H54 (cell line): ENCODE measurements around the gene ARMC5.
"Not testable (repeated sequence)": the region's sequence is repeated elsewhere in the genome, so short reads cannot be mapped to it uniquely, and the experiment has no call there.

Experiments
- DNase-seq: peaks from one replicate; pipeline ENCODE4 v3.0.0; 2011; ENCODE audit warnings: low spot score, mixed read lengths; ENCODE audit not compliant: insufficient read length
- FAIRE-seq: peaks from 3 replicates; lab custom pipeline; 2011; peaks lifted over from hg19 to GRCh38; lab: Jason Lieb, UNC
- POLR2A ChIP-seq: IDR thresholded peaks from 2 replicates; pipeline ENCODE4 v1.6.1; 2011; ENCODE audit warnings: low read depth, mild to moderate bottlenecking, low read length

Gene ARMC5

DNA sequence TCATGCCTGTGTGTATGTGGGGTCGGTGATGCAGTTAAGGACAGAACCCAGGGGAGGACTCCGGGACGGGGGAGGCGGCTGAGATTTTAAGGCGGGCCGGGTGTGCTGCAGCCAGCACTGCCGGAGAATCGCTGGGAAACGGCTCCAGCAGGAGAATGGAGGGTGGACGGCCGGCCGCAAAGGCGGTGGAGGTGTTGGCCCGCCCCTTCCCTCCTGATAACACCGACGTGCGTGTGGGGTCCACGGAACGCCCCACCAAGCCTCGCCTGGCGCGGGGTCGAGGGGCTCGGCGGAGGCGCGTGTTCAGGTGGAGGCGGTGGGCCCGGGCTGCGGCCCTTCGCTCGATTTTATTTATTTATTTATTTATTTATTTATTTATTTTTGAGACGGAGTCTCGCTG is 17.3 kb upstream of the ARMC5 start:
- no peak for TF ChIP-seq POLR2A
- no peak for DNase-seq
- FAIRE-seq = no peak

- not testable (repeated sequence) for FAIRE-seq, DNase-seq
Observed at GRCh38 chr16:31445931-31446330, 13.4 kb upstream of the ARMC5 start.

- FAIRE-seq (no peak), DNase-seq (no peak)
- TF ChIP-seq POLR2A = no peak
Observed at GRCh38 chr16:31451201-31451600, 8.1 kb upstream of the ARMC5 start.

DNA sequence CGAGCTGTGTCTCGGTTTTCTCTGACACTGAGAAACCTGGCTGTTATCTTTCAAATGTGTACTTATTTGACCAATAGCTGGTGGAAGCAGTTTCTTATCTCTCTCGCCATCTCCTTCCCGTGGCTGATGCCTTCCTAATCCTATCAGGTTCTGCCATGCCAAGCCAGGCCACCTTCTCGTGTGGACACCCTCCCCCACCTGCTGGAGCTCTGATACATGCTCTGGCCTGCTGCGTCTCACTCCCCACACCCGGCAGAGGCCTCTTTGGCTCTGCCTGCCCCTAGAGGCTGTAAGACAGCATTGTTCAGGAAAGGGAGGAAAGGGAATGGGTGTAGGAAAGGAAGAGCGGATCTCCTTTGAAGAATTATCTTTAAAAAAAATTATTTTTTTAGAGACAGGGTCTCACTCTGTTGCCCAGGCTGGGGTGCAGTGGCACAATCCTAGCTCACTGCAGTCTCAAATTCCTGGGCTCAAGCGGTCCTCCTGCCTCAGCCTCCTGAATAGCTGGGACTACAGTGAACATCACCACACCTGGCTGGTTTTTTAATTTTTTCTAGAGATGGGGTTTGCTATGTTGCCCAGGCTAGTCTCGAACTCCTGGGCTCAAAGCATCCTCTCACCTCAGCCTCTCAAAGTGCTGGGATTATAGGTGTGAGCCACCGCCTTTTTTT is 7.5 kb upstream of the ARMC5 start:
- peak; percentile 25; the same call in 1 of the 2 replicates for TF ChIP-seq POLR2A
- FAIRE-seq = no peak
- DNase-seq = peak; percentile 63

DNA sequence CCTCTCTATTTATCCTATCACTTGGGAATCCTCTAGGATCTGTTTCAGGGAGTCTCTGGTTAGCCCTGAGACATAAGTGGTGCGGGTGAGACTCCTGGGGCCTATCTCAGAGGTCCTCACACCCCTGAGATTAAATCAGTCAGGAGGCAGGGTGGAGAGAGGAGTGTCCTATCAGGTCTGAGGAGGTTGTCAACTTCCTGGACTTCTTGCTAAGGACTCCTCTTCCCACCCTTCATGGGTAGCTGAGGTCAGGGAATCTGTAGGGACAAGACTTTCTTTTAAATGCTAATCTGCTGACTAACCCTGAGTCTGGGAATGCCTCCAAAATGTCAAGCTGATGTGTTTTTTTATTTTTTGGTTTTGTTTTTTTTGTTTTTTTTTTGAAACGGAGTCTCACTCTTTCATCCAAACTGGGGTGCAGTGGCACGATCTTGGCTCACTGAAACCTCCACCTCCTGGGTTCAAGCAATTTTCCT is 6.6 kb upstream of the ARMC5 start:
- FAIRE-seq (peak; percentile 60), DNase-seq (no peak)
- no peak for TF ChIP-seq POLR2A

- no peak for TF ChIP-seq POLR2A
- FAIRE-seq = no peak
Observed at GRCh38 chr16:31453255-31454204, 5.8 kb upstream of the ARMC5 start.

GRCh38 chr16:31455601-31456314 is 3.5 kb upstream of the ARMC5 start:
- DNase-seq = no peak
- no peak for FAIRE-seq
- no peak for TF ChIP-seq POLR2A

More at GRCh38 chr16:31453255-31454204, 5.8 kb upstream of the ARMC5 start:
- DNase-seq = no peak

DNA sequence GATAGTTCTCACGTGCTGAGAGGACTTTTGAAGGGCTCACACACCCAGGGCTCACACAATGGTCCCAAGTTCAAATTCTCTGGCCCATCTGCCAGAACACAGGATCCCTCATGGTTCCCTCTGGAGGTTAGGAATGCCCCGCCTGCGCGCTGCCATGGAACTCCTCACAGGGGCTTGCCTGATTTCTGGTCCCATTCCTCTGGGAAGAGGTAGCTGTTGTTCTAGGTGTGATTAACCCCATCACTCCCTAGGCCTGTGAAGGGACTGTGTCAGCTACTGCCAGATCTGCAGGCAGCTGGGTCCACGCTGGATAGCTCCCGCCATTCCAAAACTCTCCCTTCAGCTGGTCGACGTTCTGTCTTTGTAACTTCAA is 2.3 kb upstream of the ARMC5 start:
- no peak for TF ChIP-seq POLR2A
- FAIRE-seq (no peak), DNase-seq (no peak)

DNA sequence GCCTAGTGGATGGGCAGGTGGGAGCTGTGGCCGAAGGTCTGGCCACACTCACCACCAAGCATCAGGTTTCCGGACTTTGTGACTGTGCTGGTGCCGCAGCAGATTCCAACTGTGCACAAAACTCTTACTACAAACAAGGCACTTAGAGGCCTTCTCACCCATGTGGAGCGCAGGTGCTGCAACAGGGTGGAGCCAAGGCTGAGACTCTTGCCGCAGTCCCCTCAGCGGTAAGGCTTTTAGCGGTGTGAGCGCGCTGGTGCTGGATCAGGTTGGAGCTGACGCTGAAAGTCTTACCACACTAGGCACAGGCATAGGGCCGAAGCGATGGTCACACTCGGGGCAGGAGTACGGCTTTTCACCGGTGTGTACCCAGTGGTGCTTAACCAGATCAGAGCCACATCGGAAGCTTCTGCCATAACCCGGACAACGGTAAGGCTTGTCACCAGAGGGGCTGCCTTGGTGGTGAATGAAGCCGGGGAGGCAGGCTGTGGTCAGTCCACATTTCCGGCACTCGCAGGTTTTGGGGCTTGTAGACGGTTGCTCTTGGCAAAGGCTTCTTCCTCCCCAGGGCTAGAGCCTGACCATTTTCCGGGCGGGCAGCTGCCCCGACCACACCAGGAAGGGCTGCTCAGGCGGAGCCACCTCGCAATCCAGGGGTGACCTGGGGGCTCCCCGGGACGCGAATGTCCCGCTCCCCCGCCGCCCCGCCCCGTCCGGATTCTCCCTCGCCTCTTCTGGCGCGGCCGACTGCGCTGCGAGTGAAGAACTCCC is 1.0 kb upstream of the ARMC5 start:
- TF ChIP-seq POLR2A = no peak
- FAIRE-seq (no peak), DNase-seq (no peak)

DNA sequence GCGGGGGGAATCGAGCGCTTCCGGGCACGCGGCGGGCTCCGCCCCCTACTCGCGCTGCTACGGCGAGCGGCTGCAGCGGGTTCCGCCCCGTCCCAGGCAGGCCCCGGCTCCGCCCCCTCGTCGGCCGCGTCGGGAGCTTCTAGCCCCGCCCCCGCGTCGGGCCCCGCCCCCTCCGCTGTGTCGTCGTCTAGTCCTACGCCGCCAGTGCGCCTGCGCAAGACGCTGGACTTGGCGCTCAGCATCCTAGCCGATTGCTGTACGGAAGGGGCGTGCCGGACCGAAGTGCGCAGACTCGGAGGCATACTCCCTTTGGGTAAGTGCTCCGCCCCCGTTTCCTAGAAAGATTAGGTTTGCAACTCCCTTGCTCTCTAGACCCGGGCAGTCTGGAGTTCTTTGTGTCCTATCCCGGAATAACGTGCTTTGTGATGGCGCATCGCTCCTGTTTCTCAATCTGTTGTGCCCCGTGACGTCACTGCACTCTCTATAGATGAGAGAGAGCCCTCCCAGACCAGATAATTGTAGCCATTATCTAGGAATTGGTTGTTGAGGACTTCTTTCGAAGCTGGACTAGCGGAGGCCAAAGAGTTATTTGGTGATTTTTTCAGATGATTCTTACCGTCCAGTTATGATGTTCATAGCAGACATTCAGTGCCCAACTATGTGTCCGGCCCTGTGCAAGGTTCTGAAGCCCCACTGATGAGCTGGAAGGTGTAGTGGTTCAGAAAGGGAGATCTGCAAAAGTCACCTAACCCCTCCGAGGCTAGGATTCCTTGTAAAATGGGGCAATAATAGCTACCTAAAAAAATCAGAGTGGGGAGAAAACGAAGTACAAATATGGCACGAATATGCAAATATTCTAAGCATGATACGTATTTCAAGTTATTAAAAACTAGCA is 633 bp downstream of the ARMC5 start:
- peak; percentile 43 for FAIRE-seq
- peak; percentile 35; the same call in 1 of the 2 replicates for TF ChIP-seq POLR2A
- DNase-seq = peak; percentile 86

DNA sequence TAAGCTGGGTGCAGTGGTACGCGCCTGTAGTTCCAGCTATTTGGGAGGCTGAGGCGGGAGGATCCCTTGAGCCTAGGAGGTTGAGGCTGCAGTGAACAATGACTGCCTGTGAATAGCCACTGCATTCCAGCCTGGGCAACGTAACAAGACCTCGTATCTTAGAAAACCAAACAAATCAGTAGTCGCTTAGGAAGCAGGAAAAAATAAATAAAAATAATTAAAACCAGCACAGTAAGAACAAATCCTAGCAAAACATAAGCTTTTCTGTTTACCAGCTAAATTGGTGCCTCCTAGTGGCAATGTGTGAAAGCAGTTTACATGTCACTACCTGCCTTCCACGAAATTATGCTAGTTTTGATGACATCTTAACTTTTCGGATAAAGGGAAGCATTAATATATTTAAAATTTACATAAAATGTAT is 1.3 kb downstream of the ARMC5 start:
- no peak for DNase-seq
- TF ChIP-seq POLR2A = no peak
- FAIRE-seq = no peak

DNA sequence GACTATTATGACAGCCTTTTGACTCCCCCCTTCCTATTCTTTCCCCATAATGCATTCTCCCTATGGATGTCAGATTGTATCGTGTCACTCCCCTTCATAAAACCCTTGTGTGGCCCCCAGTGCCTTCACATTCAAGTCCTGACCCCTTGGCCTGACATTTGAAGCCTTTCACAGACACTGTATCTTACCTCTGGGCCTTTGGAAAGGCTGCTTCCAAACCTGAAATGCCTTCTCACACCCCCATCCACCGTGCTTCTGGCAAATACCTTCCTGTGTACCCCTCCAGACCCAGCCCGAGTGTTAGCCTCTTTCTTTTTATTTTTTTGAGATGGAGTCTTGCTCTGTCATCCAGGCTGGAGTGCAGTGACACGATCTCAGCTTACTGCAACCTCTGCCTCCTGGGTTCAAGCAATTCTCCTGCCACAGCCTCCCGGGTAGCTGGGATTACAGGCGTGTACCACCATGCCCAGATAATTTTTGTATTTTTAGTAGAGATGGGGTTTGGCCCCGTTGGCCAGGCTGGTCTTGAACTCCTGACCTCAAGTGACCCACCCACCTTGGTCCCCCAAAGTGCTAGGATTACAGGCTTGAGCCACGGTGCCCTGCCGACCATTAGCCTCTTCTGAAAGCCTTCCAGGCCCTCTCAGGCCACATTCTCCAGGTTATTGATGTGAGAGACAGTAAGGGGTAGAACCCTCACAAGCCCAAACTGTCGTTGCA is 2.1 kb downstream of the ARMC5 start:
- no peak for FAIRE-seq
- DNase-seq = no peak
- no peak for TF ChIP-seq POLR2A
